Ascending aorta (tissue), 2 donors: ENCODE measurements around the gene ANAPC13. TPM values are rescaled to one million over a fixed set of nuclear protein-coding genes. Genes with fewer than 3 reads are reported as not detected.

Experiments
- DNase-seq, 2 donors: peaks; one replicate each; pipeline ENCODE4 v3.0.0-alpha.2; 2019; ENCODE audit warnings: low spot score in 2 of 2
- H3K27ac ChIP-seq, 2 donors: fragments of 200-600 bp; sonication (generic); one replicate each; pipeline ENCODE4 v1.5.1; 2016 to 2017; ENCODE audit warnings: mild to moderate bottlenecking in 1 of 2
- H3K27me3 ChIP-seq: fragments of 200-600 bp; sonication (generic); one replicate; pipeline ENCODE4 v1.5.1; 2017
- H3K36me3 ChIP-seq, 2 donors: fragments of 200-600 bp; sonication (generic); one replicate each; pipeline ENCODE4 v1.5.1; 2016
- H3K4me1 ChIP-seq, 2 donors: fragments of 200-600 bp; sonication (generic); one replicate each; pipeline ENCODE4 v1.5.1; 2016 to 2017; ENCODE audit warnings: mild to moderate bottlenecking in 1 of 2
- H3K4me3 ChIP-seq, 2 donors: fragments of 200-600 bp; sonication (generic); one replicate each; pipeline ENCODE4 v1.5.1; 2016 to 2017; ENCODE audit warnings: mild to moderate bottlenecking in 1 of 2
- H3K9me3 ChIP-seq, 2 donors: fragments of 200-600 bp; sonication (generic); one replicate each; pipeline ENCODE4 v1.5.1; 2016
- CTCF ChIP-seq, 3 experiments: fragments of 200-600 bp in 2 of 3; fragments of 450-650 bp in 1 of 3; sonication (generic) in 2 of 3; IDR thresholded peaks; one replicate each; pipeline ENCODE4 v1.5.1; 2016 to 2019; ENCODE audit warnings: antibody characterized with exemption in 3 of 3, mild to moderate bottlenecking in 1 of 3, moderate library complexity in 1 of 3
- intact Hi-C: fragments of 100-400 bp; cut with DNase I; formaldehyde crosslinking; loops from one replicate; pipeline ENCODE4 v1.15.1; 2023
- total RNA-seq: library from RNA; depleted of rRNA; stranded (reverse); fragments of >200 nt; gene quantifications from one replicate; pipeline ENCODE4 v1.1.0, GENCODE V29; 2016

The ANAPC13 gene
- total RNA-seq, 1 donor from 2014 or later: 17.0 TPM

- Histone ChIP-seq H3K4me1 (no peaks in the 10 kb centered on the region), H3K4me3 (no peak overlapping the region), H3K27me3 (no peaks in the 10 kb centered on the region), H3K9me3 (no peaks in the 10 kb centered on the region), H3K27ac (no peak overlapping the region), H3K36me3 (no peaks in the 10 kb centered on the region)
- TF ChIP-seq CTCF (IDR thresholded peaks at IDR 0.05): no peak
- no peak for DNase-seq
- intact Hi-C loops: no loop called here
Observed at GRCh38 chr3:134430950-134431445, 54.8 kb downstream of the ANAPC13 start.

GRCh38 chr3:134430174-134430573 is 55.6 kb downstream of the ANAPC13 start:
- H3K9me3 ChIP-seq: no peaks in the 10 kb centered on the region
- H3K27me3 ChIP-seq: no peaks in the 10 kb centered on the region
- intact Hi-C loops: no loop called here
- H3K36me3 ChIP-seq: no peaks in the 10 kb centered on the region
- no peak overlapping the region for H3K27ac ChIP-seq
- no peaks in the 10 kb centered on the region for H3K4me1 ChIP-seq
- no peak for TF ChIP-seq CTCF (IDR thresholded peaks at IDR 0.05)
- DNase-seq: no peak
- no peak overlapping the region for H3K4me3 ChIP-seq

- H3K4me3 ChIP-seq: no peak overlapping the region
- no peak for TF ChIP-seq CTCF (IDR thresholded peaks at IDR 0.05)
- H3K4me1 ChIP-seq: no peaks in the 10 kb centered on the region
- H3K36me3 ChIP-seq: no peaks in the 10 kb centered on the region
- DNase-seq: no peak
- intact Hi-C loops: no loop called here
- no peaks in the 10 kb centered on the region for H3K9me3 ChIP-seq
- H3K27me3 ChIP-seq: no peaks in the 10 kb centered on the region
- no peak overlapping the region for H3K27ac ChIP-seq
Observed at GRCh38 chr3:134428401-134428800, 57.4 kb downstream of the ANAPC13 start.

Other genes starting within 250 kb of the ANAPC13 start
- gene RYK, start 235.1 kb downstream of the ANAPC13 start, total RNA-seq: 13.5 TPM
- gene AMOTL2, start 111.5 kb downstream of the ANAPC13 start, total RNA-seq: 156 TPM
- gene CEP63, start 72 bp upstream of the ANAPC13 start, total RNA-seq: 5.3 TPM
- gene KY, start 165.0 kb upstream of the ANAPC13 start, total RNA-seq: 0.43 TPM